OCI-LY7 (cell line): ENCODE measurements around the gene SULT1C2.

Experiments
- EZH2phosphoT487 ChIP-seq: fragments of 200-600 bp; sonication (generic); IDR thresholded peaks from 2 replicates; pipeline ENCODE4 v1.6.1; 2018; ENCODE audit warnings: low read depth, borderline replicate concordance, mild to moderate bottlenecking, mixed run types, antibody characterized with exemption, low read length, moderate library complexity, mixed read lengths
- TF ChIP-seq, protein P1 (sequence below): fragments of 200-600 bp; sonication (generic); conservative IDR thresholded peaks from 2 replicates; pipeline ENCODE4 v1.5.1; 2014; ENCODE audit warnings: mild to moderate bottlenecking, antibody characterized with exemption, low read length, moderate library complexity, mixed read lengths

DNA sequence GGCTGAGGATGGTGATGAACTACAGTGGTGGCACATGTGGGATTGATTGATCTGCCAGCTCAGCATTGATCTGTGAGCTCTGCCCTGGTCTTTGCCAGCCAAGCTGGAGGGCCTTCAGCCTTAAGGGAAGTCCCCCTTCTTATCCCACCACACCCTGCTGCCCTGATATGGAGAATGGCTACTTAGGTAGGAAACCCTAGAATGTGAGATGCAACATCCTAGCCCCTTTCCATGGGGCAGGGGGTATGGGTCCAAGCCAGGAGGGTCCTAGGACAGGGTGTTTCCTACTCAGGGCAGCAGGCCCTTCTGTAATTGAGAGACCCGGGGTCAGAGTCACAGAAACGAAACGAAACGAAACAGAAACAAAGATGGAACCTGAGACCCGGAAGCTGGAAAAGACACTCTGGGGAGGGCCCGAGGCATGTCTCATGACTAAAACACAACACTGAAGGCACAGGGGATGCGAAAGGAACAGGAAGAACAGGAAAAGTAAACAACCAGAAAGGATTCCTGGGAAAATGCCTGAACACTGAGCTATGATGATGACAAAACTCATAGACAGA, 16.9 kb upstream of the SULT1C2 start:
- TF ChIP-seq, protein P1, sequence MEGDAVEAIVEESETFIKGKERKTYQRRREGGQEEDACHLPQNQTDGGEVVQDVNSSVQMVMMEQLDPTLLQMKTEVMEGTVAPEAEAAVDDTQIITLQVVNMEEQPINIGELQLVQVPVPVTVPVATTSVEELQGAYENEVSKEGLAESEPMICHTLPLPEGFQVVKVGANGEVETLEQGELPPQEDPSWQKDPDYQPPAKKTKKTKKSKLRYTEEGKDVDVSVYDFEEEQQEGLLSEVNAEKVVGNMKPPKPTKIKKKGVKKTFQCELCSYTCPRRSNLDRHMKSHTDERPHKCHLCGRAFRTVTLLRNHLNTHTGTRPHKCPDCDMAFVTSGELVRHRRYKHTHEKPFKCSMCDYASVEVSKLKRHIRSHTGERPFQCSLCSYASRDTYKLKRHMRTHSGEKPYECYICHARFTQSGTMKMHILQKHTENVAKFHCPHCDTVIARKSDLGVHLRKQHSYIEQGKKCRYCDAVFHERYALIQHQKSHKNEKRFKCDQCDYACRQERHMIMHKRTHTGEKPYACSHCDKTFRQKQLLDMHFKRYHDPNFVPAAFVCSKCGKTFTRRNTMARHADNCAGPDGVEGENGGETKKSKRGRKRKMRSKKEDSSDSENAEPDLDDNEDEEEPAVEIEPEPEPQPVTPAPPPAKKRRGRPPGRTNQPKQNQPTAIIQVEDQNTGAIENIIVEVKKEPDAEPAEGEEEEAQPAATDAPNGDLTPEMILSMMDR, result no peak
- TF ChIP-seq EZH2phosphoT487, result no peak
